Endothelial cell of umbilical vein (primary cell): ENCODE measurements around the gene HSPA12A. TPM values are rescaled to one million over a fixed set of nuclear protein-coding genes. Genes with fewer than 3 reads are reported as not detected.

Source experiments
- BruUV-seq: library from RNA; stranded (reverse); fragments of 400-500 nt; replicated peaks from 2 replicates; lab custom pipeline; 2021; lab: Mats Ljungman, UMichigan
- CTCF ChIA-PET: fragments of 300-600, 350-600 bp; sonication (Branson Sonifier 250); formaldehyde crosslinking; loops from one replicate; lab custom pipeline; 2021; ENCODE audit warnings: antibody characterized with exemption, inconsistent platforms; lab: Charles Lee
- POLR2A ChIA-PET: fragments of 300-600, 350-600 bp; sonication (Branson Sonifier 250); formaldehyde crosslinking; loops from one replicate; lab custom pipeline; 2021; ENCODE audit warnings: antibody characterized with exemption, inconsistent platforms; lab: Charles Lee
- DNase-seq: peaks from one replicate; pipeline ENCODE4 v3.0.0-alpha.2; 2011; ENCODE audit warnings: low read depth, low spot score
- FAIRE-seq: peaks from 2 replicates; lab custom pipeline; 2011; peaks lifted over from hg19 to GRCh38; lab: Jason Lieb, UNC
- H2AFZ ChIP-seq: 2 replicates; pipeline ENCODE4 v1.6.0; 2012; ENCODE audit warnings: low read depth, low read length, control low read depth, inconsistent platforms
- H3K27ac ChIP-seq: 2 replicates; pipeline ENCODE4 v1.5.1; 2011; ENCODE audit warnings: low read depth, mild to moderate bottlenecking, control low read depth, low read length, moderate library complexity; ENCODE audit not compliant: insufficient read depth
- H3K27me3 ChIP-seq, 2 experiments: 2 replicates each; pipeline versions ENCODE4 v1.6.0 to v1.6.1; 2011; ENCODE audit warnings: low read length in 2 of 2, mixed read lengths in 1 of 2; ENCODE audit not compliant: control insufficient read depth in 2 of 2, insufficient read depth in 2 of 2
- H3K36me3 ChIP-seq, 2 experiments: 2 replicates in 1 of 2; 3 replicates in 1 of 2; pipeline ENCODE4 v1.5.1; 2011; ENCODE audit warnings: low read length in 2 of 2, mild to moderate bottlenecking in 1 of 2, moderate library complexity in 1 of 2; ENCODE audit not compliant: control insufficient read depth in 2 of 2, insufficient read depth in 2 of 2; ENCODE audit errors: extremely low read depth in 1 of 2
- H3K4me1 ChIP-seq: 3 replicates; pipeline ENCODE4 v1.5.1; 2011; ENCODE audit warnings: mild to moderate bottlenecking, low read length; ENCODE audit not compliant: control insufficient read depth, insufficient read depth; ENCODE audit errors: extremely low read depth
- H3K4me2 ChIP-seq: 2 replicates; pipeline ENCODE4 v1.6.1; 2011; ENCODE audit warnings: low read length, control low read depth, mixed read lengths; ENCODE audit not compliant: insufficient read depth
- H3K4me3 ChIP-seq, 3 experiments: fragments of 200-600 bp in 1 of 3; sonication (generic), shearing (Covaris generic) in 1 of 3; replicated peaks in 1 of 3; 2 replicates each; pipeline ENCODE4 v1.5.1; 2011 to 2016; ENCODE audit warnings: control low read depth in 3 of 3, low read length in 3 of 3, mild to moderate bottlenecking in 2 of 3, inconsistent platforms in 1 of 3, low read depth in 1 of 3, moderate library complexity in 1 of 3; ENCODE audit not compliant: insufficient read depth in 1 of 3
- H3K79me2 ChIP-seq: 2 replicates; pipeline ENCODE4 v1.6.0; 2012; ENCODE audit warnings: low read length, inconsistent platforms; ENCODE audit not compliant: control insufficient read depth, insufficient read depth
- H3K9ac ChIP-seq: replicated peaks from 2 replicates; pipeline ENCODE3; 2011; ENCODE audit warnings: low read length, control low read depth; ENCODE audit not compliant: insufficient read depth; ENCODE audit errors: extremely low read depth
- H3K9me1 ChIP-seq: replicated peaks from 3 replicates; pipeline ENCODE4 v1.6.0; 2011; ENCODE audit warnings: mild to moderate bottlenecking, low read length; ENCODE audit not compliant: control insufficient read depth, insufficient read depth; ENCODE audit errors: extremely low read depth
- H3K9me3 ChIP-seq: replicated peaks from 2 replicates; pipeline ENCODE4 v1.5.1; 2012; ENCODE audit warnings: low read length, inconsistent platforms; ENCODE audit not compliant: control insufficient read depth, insufficient read depth
- H4K20me1 ChIP-seq: replicated peaks from 2 replicates; pipeline ENCODE3; 2011; ENCODE audit warnings: mild to moderate bottlenecking, low read length; ENCODE audit not compliant: control insufficient read depth, insufficient read depth; ENCODE audit errors: extremely low read depth
- CTCF ChIP-seq, 2 donors: IDR thresholded peaks; 1 replicate in 1 of 2; 2 replicates in 1 of 2; pipeline ENCODE4 v1.5.1; 2011; ENCODE audit warnings: low read length in 2 of 2, mild to moderate bottlenecking in 2 of 2, moderate library complexity in 2 of 2, control low read depth in 1 of 2, inconsistent platforms in 1 of 2, low read depth in 1 of 2; ENCODE audit not compliant: insufficient read depth in 1 of 2; ENCODE audit errors: extremely low read depth in 1 of 2
- EZH2 ChIP-seq: IDR thresholded peaks from 2 replicates; pipeline ENCODE4 v1.6.1; 2012; ENCODE audit warnings: borderline replicate concordance, low read depth, mild to moderate bottlenecking, moderate library complexity, low read length, inconsistent platforms; ENCODE audit not compliant: severe bottlenecking
- FOS ChIP-seq: IDR thresholded peaks from 2 replicates; pipeline ENCODE4 v1.6.1; 2011; ENCODE audit warnings: mild to moderate bottlenecking, low read length, moderate library complexity, borderline replicate concordance; ENCODE audit not compliant: insufficient read depth
- GATA2 ChIP-seq: IDR thresholded peaks from 2 replicates; pipeline ENCODE4 v1.7.0; 2011; ENCODE audit warnings: low read depth, mild to moderate bottlenecking, moderate library complexity, mixed read lengths, low read length; ENCODE audit not compliant: insufficient read length, insufficient read depth
- JUN ChIP-seq: IDR thresholded peaks from 2 replicates; pipeline ENCODE4 v1.6.1; 2011; ENCODE audit warnings: borderline replicate concordance, low read depth; ENCODE audit not compliant: insufficient read length, insufficient read depth
- MAX ChIP-seq: IDR thresholded peaks from 2 replicates; pipeline ENCODE4 v1.6.1; 2011; ENCODE audit not compliant: insufficient read depth, insufficient read length
- MYC ChIP-seq: IDR thresholded peaks from one replicate; pipeline ENCODE4 v1.6.1; 2011; ENCODE audit warnings: mild to moderate bottlenecking, low read depth, low read length
- POLR2A ChIP-seq: IDR thresholded peaks from 2 replicates; pipeline ENCODE4 v1.6.1; 2012; ENCODE audit warnings: low read depth, mild to moderate bottlenecking, control low read depth, low read length
- POLR2AphosphoS5 ChIP-seq: IDR thresholded peaks from 2 replicates; pipeline ENCODE4 v1.6.1; 2012; ENCODE audit warnings: low read depth, mild to moderate bottlenecking, control low read depth, low read length, moderate library complexity; ENCODE audit not compliant: insufficient read depth
- dilution Hi-C: fragments of 300-500 bp; cut with MboI; formaldehyde crosslinking; loops from one replicate; pipeline ENCODE4 v1.15.0; 2019; ENCODE audit warnings: low sequenced_read_pairs; ENCODE audit not compliant: extremely low pct_ligation_motif_present
- intact Hi-C: fragments of 100-400 bp; cut with micrococcal nuclease; formaldehyde crosslinking; loops from one replicate; pipeline ENCODE4 v1.10.0; 2022
- polyA plus RNA-seq, 4 experiments: library from polyadenylated mRNA; depleted of rRNA in 3 of 4; stranded (reverse) in 3 of 4; unstranded in 1 of 4; fragments of >200 nt; gene quantifications; 2 replicates each; pipeline versions ENCODE4 v1.2.1 to v1.2.3, GENCODE V29; 2011 to 2012; ENCODE audit warnings: missing spikeins in 1 of 4
- total RNA-seq: library from RNA; stranded (reverse); gene quantifications from 2 replicates; pipeline ENCODE4 v1.2.3, GENCODE V29; 2021

The HSPA12A gene
- total and polyA plus RNA-seq, 2 donors (not counting 3 experiments of a cell fraction or from before 2014, with no cell fraction given), result 0.22 to 0.29 TPM

- no peaks in the 10 kb centered on the region for H3K27me3 ChIP-seq
- TF ChIP-seq FOS, result no peak
- no peak for TF ChIP-seq JUN
- no peak for TF ChIP-seq POLR2A
- TF ChIP-seq MYC, result no peak
- TF ChIP-seq MAX, result no peak
- TF ChIP-seq GATA2, result no peak
- no peak for TF ChIP-seq CTCF (IDR thresholded peaks at IDR 0.05; ENCODE audit: extremely low read depth in 1 of 2, insufficient read depth in 1 of 2, low read depth in 1 of 2, low read length in 2 of 2)
- no peak for TF ChIP-seq POLR2AphosphoS5
- TF ChIP-seq EZH2, result no peak
- no peaks in the 10 kb centered on the region for H3K9me3 ChIP-seq
- no peaks in the 10 kb centered on the region for H3K9me1 ChIP-seq
- dilution Hi-C loops (no loop called here), intact Hi-C loops (no loop called here)
- H3K4me3 ChIP-seq, result no peak overlapping the region
- H3K4me1 ChIP-seq, result no peaks in the 10 kb centered on the region
- DNase-seq, result no peak
- no peak overlapping the region for H3K27ac ChIP-seq
- H4K20me1 ChIP-seq, result no peaks in the 10 kb centered on the region
- no peaks in the 10 kb centered on the region for H3K36me3 ChIP-seq
- H3K4me2 ChIP-seq, result no peak overlapping the region
- ChIA-PET POLR2A (no interaction called here), CTCF (no interaction called here)
- H3K9ac ChIP-seq, result no peak overlapping the region
- no peak overlapping the region for H2AFZ ChIP-seq
- no TSS peak for BruUV-seq
- FAIRE-seq, result no peak
- H3K79me2 ChIP-seq, result no peaks in the 10 kb centered on the region
These were observed 109.7 kb downstream of the HSPA12A start for GRCh38 chr10:116632596-116633215.
